ENCODE data around the gene SPATA32.

Gene SPATA32

DNA sequence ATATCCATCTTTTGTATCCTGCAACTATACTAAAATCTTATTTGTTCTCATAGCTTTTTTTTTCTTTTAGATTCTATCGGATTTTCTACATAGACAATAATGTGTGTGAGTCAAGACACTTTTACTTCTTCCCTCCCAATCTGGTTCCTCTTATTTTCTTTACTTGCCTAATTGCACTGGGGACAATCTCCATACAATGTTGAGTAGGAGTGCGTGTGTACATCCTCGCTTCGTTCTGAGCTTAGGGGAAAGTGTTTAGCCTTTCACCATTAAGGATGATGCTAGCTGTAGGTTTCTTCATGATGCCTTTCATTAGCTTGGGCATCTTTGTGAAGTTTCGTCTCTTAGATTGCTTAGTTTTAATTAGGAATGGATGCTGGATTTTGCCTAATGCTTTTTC, 2.9 kb downstream of the SPATA32 start:
- Histone ChIP-seq H3K9me3 (ENCODE audit: control insufficient read depth, insufficient read depth, low read depth, low read length) (no peaks in the 10 kb centered on the region), H3K4me3 (ENCODE audit: low read depth, low read length) (no peak overlapping the region), H3K36me3 (ENCODE audit: control insufficient read depth in 2 of 2, insufficient read depth in 1 of 2, low read length in 2 of 2) (peaks cover 0 to 16% of the 10 kb centered on the region in 2 experiments; a peak in 1 of 3 replicates), H3K27ac (ENCODE audit: extremely low read depth, low read depth, low read length) (no peak overlapping the region), H3K4me1 (ENCODE audit: control insufficient read depth, insufficient read depth, low read length) (no peaks in the 10 kb centered on the region)
- TF ChIP-seq YY2 (tag by site-specific recombination; IDR thresholded peaks at IDR 0.05) = no peak
- TF ChIP-seq ZNF433 (tag by site-specific recombination; IDR thresholded peaks at IDR 0.05; ENCODE audit: low read depth) = no peak
- TF ChIP-seq, protein P1, sequence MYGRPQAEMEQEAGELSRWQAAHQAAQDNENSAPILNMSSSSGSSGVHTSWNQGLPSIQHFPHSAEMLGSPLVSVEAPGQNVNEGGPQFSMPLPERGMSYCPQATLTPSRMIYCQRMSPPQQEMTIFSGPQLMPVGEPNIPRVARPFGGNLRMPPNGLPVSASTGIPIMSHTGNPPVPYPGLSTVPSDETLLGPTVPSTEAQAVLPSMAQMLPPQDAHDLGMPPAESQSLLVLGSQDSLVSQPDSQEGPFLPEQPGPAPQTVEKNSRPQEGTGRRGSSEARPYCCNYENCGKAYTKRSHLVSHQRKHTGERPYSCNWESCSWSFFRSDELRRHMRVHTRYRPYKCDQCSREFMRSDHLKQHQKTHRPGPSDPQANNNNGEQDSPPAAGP (tag by site-specific recombination; IDR thresholded peaks at IDR 0.05) = no peak
- TF ChIP-seq ZNF529 (tag by site-specific recombination; IDR thresholded peaks at IDR 0.05; ENCODE audit: insufficient replicate concordance) = no peak
- no peak for TF ChIP-seq ZNF600 (tag by site-specific recombination; IDR thresholded peaks at IDR 0.05)
- TF ChIP-seq ZNF266 (tag by site-specific recombination; IDR thresholded peaks at IDR 0.05; ENCODE audit: low read depth) = no peak
- TF ChIP-seq, protein P2, sequence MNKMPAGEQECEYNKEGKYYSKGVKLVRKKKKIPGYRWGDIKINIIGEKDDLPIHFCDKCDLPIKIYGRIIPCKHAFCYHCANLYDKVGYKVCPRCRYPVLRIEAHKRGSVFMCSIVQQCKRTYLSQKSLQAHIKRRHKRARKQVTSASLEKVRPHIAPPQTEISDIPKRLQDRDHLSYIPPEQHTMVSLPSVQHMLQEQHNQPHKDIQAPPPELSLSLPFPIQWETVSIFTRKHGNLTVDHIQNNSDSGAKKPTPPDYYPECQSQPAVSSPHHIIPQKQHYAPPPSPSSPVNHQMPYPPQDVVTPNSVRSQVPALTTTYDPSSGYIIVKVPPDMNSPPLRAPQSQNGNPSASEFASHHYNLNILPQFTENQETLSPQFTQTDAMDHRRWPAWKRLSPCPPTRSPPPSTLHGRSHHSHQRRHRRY (tag by site-specific recombination; IDR thresholded peaks at IDR 0.05) = no peak
- TF ChIP-seq, protein P3, sequence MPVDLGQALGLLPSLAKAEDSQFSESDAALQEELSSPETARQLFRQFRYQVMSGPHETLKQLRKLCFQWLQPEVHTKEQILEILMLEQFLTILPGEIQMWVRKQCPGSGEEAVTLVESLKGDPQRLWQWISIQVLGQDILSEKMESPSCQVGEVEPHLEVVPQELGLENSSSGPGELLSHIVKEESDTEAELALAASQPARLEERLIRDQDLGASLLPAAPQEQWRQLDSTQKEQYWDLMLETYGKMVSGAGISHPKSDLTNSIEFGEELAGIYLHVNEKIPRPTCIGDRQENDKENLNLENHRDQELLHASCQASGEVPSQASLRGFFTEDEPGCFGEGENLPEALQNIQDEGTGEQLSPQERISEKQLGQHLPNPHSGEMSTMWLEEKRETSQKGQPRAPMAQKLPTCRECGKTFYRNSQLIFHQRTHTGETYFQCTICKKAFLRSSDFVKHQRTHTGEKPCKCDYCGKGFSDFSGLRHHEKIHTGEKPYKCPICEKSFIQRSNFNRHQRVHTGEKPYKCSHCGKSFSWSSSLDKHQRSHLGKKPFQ (tag by site-specific recombination; IDR thresholded peaks at IDR 0.05) = no peak
- TF ChIP-seq ZNF660 (tag by site-specific recombination; IDR thresholded peaks at IDR 0.05) = no peak
- TF ChIP-seq, protein P4, sequence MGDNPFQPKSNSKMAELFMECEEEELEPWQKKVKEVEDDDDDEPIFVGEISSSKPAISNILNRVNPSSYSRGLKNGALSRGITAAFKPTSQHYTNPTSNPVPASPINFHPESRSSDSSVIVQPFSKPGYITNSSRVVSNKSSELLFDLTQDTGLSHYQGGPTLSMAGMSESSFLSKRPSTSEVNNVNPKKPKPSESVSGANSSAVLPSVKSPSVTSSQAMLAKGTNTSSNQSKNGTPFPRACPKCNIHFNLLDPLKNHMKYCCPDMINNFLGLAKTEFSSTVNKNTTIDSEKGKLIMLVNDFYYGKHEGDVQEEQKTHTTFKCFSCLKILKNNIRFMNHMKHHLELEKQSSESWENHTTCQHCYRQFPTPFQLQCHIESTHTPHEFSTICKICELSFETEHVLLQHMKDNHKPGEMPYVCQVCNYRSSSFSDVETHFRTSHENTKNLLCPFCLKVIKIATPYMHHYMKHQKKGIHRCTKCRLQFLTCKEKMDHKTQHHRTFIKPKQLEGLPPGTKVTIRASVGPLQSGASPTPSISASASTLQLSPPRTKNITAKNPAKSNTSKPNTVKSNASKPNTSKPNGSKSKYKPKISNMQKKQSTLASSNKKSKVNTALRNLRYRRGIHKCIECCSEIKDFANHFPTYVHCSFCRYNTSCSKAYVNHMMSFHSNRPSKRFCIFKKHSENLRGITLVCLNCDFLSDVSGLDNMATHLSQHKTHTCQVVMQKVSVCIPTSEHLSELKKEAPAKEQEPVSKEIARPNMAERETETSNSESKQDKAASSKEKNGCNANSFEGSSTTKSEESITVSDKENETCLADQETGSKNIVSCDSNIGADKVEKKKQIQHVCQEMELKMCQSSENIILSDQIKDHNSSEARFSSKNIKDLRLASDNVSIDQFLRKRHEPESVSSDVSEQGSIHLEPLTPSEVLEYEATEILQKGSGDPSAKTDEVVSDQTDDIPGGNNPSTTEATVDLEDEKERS (tag by site-specific recombination; IDR thresholded peaks at IDR 0.05) = no peak
- TF ChIP-seq ZNF274 (IDR thresholded peaks at IDR 0.05; ENCODE audit: low read length) = no peak
- no peak for TF ChIP-seq ZNF274 (tag by site-specific recombination; IDR thresholded peaks at IDR 0.05; ENCODE audit: borderline replicate concordance)
- TF ChIP-seq, protein P5, sequence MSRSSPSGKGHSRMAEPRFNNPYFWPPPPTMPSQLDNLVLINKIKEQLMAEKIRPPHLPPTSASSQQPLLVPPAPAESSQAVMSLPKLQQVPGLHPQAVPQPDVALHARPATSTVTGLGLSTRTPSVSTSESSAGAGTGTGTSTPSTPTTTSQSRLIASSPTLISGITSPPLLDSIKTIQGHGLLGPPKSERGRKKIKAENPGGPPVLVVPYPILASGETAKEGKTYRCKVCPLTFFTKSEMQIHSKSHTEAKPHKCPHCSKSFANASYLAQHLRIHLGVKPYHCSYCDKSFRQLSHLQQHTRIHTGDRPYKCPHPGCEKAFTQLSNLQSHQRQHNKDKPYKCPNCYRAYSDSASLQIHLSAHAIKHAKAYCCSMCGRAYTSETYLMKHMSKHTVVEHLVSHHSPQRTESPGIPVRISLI (tag by site-specific recombination; IDR thresholded peaks at IDR 0.05) = no peak
- TF ChIP-seq, protein P6, sequence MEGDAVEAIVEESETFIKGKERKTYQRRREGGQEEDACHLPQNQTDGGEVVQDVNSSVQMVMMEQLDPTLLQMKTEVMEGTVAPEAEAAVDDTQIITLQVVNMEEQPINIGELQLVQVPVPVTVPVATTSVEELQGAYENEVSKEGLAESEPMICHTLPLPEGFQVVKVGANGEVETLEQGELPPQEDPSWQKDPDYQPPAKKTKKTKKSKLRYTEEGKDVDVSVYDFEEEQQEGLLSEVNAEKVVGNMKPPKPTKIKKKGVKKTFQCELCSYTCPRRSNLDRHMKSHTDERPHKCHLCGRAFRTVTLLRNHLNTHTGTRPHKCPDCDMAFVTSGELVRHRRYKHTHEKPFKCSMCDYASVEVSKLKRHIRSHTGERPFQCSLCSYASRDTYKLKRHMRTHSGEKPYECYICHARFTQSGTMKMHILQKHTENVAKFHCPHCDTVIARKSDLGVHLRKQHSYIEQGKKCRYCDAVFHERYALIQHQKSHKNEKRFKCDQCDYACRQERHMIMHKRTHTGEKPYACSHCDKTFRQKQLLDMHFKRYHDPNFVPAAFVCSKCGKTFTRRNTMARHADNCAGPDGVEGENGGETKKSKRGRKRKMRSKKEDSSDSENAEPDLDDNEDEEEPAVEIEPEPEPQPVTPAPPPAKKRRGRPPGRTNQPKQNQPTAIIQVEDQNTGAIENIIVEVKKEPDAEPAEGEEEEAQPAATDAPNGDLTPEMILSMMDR (tag by site-specific recombination; IDR thresholded peaks at IDR 0.05) = no peak
- no peak for TF ChIP-seq HOXA7 (CRISPR knock-in tag; IDR thresholded peaks at IDR 0.05; ENCODE audit: borderline replicate concordance)
- TF ChIP-seq ZNF571 (tag by site-specific recombination; IDR thresholded peaks at IDR 0.05) = no peak
- no peak for TF ChIP-seq SETDB1 (IDR thresholded peaks at IDR 0.05; ENCODE audit: insufficient read length, low read length)
- no peak for TF ChIP-seq MEIS1 (CRISPR knock-in tag; IDR thresholded peaks at IDR 0.05; ENCODE audit: borderline replicate concordance)
- TF ChIP-seq ZNF664 (tag by site-specific recombination; IDR thresholded peaks at IDR 0.05) = no peak
- no peak for TF ChIP-seq ZNF121 (tag by site-specific recombination; IDR thresholded peaks at IDR 0.05)
- CTCF ChIA-PET = interaction anchor here (0.6 to 3.7 kb wide), 10 partner anchors 10 to 737 kb away, joined by 3 to 22 read pairs (median 5); no protein-coding TSS in a partner anchor
- POLR2A ChIA-PET = interaction anchor here (1.1 to 1.2 kb wide), 2 partner anchors 12 to 166 kb away, joined by 3 to 5 read pairs; no protein-coding TSS in a partner anchor

Data from HEK293 (cell line).